NB4 (cell line): ENCODE results near the gene EMC8.

ENCODE experiments used
- CTCF ChIP-seq: IDR thresholded peaks from one replicate; pipeline ENCODE4 v1.5.1; 2012; ENCODE audit warnings: low read depth, low read length
- MAX ChIP-seq: IDR thresholded peaks from 2 replicates; pipeline ENCODE4 v1.6.1; 2011; ENCODE audit warnings: low read depth, low read length
- MYC ChIP-seq: IDR thresholded peaks from 2 replicates; pipeline ENCODE4 v1.6.1; 2011; ENCODE audit warnings: low read depth, low read length
- POLR2A ChIP-seq: IDR thresholded peaks from 2 replicates; pipeline ENCODE4 v1.6.1; 2011; ENCODE audit warnings: mild to moderate bottlenecking; ENCODE audit not compliant: insufficient read length; ENCODE audit errors: extremely low read depth

DNA sequence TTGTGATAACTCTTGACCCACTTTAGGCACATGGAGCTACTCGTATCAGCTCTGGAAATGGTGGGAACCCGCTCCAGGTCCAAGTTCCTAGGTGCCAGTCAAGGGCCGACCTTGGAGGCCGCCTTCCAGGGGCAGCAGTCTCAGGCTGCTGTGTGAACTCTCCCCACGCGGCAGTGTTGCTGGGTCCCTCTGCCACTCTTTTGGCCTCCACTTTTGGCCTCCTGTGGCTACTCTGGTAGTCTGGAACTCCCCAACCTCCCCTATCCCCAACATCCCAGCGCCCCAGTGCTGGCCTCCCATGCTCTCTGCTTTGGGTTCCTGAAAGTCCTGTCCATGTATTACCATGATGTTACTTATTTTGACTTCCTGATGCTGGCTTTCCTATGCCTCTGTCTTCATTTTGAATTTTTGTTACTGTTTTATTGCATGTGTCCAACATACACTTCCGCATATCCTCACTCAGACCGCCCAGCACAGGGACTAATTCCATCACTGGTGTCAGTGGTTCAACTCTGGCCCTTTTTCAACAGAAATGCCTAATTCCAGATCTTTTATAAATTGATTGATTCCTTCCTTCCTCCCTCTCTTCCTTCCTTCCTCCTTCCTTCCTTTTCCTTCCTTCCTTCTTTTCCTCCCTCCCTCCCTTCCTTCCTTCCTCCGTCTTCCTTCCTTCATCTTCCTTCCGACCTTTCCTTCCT lies 44.3 kb upstream of the EMC8 start:
- no peak for TF ChIP-seq CTCF
- TF ChIP-seq POLR2A = no peak
- no peak for TF ChIP-seq MAX
- TF ChIP-seq MYC = no peak
